Epithelial cell of proximal tubule (primary cell): ENCODE results near the gene NFIC. TPM values are rescaled to one million over a fixed set of nuclear protein-coding genes. Genes with fewer than 3 reads are reported as not detected.
A peak's percentile ranks its signal among the peaks of the same experiment; 100 is the strongest.

Experiments
- DNase-seq: peaks from one replicate; pipeline ENCODE4 v3.0.0-alpha.2; 2011; ENCODE audit warnings: low read depth
- H3K4me3 ChIP-seq: 2 replicates; pipeline ENCODE4 v1.5.1; 2011; ENCODE audit warnings: low read depth, mild to moderate bottlenecking, low read length
- total RNA-seq: library from RNA; depleted of rRNA; stranded (reverse); fragments of >200 nt; gene quantifications from 2 replicates; pipeline ENCODE4 v1.2.3, GENCODE V29; 2015
- TF ChIP-seq, protein P1 (sequence below): conservative IDR thresholded peaks from 2 replicates; pipeline ENCODE4 v1.5.1; 2012; ENCODE audit warnings: low read depth, mild to moderate bottlenecking, low read length

NFIC gene
- total RNA-seq, 1 donor from 2014 or later = 16.8 TPM

DNA sequence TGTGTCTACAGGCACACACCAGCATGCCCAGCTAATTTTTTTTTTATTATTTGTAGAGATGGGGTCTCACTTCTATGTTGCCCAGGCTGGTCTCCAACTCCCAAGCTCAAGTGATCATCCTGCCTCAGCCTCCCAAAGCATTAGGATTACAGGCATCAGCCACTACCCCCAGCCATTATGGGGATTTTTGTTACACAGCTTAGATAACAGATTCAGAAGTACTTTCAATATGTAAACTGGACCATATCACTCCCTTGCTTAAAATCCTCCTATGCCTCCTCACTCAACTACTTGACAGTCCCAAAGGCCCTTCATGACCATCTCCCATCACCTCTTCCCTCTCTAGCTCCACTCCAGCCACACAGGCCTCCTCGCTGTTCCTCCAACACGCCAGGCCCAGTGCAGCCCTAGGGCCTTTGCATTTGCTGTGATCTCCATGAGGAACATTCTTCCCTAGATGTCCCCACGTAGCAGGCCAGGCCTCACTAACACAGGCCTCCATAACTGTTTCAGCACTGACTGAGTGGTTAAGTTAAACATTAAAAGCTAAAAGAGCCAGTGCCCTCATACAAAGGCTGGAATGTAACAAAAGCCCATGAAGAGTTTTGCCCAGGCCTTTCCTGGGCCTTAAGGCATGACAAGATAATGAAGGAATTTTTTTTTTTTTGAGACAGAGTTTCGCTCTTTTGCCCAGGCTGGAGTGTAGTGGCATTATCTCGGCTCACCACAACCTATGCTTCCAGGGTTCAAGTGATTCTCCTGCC is 131.6 kb downstream of the NFIC start:
- H3K4me3 ChIP-seq = no peak overlapping the region
- TF ChIP-seq, protein P1, sequence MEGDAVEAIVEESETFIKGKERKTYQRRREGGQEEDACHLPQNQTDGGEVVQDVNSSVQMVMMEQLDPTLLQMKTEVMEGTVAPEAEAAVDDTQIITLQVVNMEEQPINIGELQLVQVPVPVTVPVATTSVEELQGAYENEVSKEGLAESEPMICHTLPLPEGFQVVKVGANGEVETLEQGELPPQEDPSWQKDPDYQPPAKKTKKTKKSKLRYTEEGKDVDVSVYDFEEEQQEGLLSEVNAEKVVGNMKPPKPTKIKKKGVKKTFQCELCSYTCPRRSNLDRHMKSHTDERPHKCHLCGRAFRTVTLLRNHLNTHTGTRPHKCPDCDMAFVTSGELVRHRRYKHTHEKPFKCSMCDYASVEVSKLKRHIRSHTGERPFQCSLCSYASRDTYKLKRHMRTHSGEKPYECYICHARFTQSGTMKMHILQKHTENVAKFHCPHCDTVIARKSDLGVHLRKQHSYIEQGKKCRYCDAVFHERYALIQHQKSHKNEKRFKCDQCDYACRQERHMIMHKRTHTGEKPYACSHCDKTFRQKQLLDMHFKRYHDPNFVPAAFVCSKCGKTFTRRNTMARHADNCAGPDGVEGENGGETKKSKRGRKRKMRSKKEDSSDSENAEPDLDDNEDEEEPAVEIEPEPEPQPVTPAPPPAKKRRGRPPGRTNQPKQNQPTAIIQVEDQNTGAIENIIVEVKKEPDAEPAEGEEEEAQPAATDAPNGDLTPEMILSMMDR = no peak
- DNase-seq = no peak

DNA sequence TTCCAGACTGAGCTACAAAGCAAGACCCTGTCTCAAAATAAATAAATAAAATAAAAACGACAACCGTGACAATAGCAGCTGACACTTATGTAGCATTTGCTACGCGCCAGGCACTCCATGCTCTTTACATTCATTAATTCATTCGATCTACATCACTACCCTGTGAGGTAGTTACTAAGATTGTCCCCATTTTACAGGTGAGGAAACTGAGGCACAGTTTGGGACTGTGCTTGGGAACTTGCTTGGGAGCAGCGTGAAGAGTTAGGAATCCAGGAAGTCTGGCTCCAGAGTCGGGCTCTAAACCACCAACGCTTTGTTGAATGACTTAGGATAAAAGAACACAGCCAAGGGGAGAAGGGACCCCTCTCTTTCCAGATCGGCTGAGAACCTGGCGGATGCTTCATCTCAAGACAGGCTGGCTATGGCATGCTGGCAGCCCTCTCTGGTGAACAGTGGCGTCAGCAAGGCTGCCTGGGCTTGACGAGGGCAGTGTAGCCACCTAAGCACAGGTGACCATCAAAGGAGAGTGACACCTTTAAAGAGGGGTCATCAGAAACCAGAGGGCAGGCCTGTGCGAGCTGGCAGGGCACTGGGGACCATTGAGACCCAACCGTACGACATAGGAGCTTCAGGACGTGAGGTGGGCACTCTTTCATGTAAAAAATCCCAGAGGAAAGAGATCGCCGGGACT is 133.5 kb downstream of the NFIC start:
- DNase-seq = no peak
- H3K4me3 ChIP-seq = peak overlapping the region; percentile 92
- TF ChIP-seq, protein P1 = no peak

DNA sequence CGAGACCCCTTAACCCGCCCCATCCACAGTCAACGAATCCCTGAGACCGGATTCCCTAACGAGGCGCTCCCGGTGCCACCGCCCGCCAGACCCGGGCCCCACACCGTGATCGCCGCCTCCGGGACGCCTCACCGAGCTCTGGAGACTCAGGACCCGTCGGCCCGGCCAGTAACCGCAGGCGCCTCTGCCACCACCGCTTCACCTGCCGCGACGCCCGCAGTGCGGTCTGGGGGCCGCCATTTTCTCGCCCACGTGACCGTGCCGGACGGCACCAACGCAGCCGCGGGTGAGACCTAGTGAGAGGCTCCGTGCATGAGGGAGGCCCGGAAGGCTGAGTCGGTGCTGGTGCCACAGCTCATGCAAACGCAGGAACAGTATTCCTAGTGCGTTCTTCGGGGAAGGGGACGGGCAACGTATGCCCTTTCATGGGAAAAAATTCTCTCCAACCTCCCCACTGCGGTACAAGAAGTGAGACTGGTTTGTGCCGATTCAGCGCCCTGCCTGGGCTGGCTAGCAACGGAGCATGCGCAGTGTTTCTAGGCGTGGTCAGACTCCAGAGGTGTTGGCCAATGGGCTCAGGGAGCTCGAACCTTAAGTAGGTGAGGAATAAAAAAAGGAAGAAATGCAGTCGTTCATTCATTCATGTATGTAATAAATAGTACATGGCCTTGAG is 134.2 kb downstream of the NFIC start, which contains the start of gene DOHH:
Gene DOHH, minus strand, starts transcription at position 246 of the 673 bp plus-strand sequence. CDS start 3,860 bp downstream, outside the sequence.
- H3K4me3 ChIP-seq = peak within 1 kb of the TSS; percentile 92
- TF ChIP-seq, protein P1 = no peak
- peak; percentile 79 for DNase-seq

DNA sequence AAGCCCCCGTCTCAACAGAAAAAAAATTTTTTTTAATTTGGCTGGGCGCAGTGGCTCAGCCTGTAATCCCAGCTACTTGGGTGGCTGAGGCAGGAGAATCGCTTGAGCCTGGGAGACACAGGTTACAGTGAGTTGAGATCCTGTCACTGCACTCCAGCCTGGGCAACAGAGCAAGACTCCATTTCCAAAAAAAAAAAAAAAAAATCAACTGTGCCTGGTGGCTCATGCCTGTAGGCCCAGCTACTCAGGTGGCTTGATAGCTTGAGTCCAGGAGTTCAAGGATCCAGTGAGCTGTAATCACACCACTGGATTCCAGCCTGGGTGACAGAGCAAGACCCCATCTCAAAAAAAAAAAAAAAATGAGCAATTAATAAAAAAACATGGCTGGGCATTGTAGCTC is 135.4 kb downstream of the NFIC start:
- H3K4me3 ChIP-seq = no peak overlapping the region
- TF ChIP-seq, protein P1 = no peak
- no peak for DNase-seq

DNA sequence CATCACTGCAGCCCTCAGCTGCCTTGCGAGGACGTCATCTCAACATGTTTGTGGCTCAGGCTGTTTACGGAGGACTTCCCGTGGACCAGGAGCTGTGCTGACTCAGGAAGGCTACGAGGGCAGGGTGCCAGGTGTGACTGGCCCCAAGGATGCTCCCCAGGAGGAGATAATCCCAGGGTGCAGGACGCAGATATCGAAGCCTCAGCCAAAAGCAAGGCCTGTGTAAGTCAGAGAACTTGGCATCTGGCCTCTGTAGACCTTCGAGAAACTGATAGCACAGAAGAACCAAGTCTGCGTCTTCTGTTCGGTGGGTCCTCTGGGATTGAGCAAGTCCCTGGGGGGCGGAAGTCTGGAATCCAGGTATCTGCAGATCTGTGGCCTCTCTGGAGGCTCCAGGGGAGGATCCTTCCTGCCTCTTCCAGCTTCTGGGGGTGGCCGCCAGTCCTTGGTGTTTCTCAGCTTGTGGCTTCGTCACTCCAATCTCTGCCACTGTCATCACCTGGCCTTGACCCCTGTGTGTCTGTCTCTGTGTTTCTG is 136.7 kb downstream of the NFIC start:
- H3K4me3 ChIP-seq = no peak overlapping the region
- TF ChIP-seq, protein P1 = no peak
- no peak for DNase-seq

DNA sequence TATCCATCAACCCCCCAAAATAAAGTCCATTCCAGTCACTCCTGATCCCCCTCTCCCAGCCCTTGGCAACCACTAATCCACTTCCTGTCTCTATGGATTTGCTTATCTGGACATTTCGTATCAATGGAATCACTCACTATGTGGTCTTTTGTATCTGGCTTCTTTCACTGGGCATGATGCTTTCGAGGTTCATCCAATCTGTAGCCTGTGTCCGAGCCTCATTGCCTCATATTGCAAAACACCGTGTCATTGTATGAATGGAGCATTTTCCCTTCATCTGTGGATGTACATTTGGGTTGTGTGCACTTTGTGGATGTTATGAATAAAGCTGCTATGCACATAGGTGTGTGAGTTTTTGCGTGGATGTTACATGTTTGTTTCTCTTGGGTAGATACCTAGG is 138.4 kb downstream of the NFIC start:
- DNase-seq = no peak
- no peak overlapping the region for H3K4me3 ChIP-seq
- TF ChIP-seq, protein P1 = no peak
